ENCODE measurements around the gene SPTAN1.

SPTAN1 gene

GRCh38 chr9:128607642-128608350 is 55.4 kb downstream of the SPTAN1 start:
- peak; percentile 99 for DNase-seq

GRCh38 chr9:128610897-128611296 is 58.5 kb downstream of the SPTAN1 start:
- no peak for DNase-seq

DNA sequence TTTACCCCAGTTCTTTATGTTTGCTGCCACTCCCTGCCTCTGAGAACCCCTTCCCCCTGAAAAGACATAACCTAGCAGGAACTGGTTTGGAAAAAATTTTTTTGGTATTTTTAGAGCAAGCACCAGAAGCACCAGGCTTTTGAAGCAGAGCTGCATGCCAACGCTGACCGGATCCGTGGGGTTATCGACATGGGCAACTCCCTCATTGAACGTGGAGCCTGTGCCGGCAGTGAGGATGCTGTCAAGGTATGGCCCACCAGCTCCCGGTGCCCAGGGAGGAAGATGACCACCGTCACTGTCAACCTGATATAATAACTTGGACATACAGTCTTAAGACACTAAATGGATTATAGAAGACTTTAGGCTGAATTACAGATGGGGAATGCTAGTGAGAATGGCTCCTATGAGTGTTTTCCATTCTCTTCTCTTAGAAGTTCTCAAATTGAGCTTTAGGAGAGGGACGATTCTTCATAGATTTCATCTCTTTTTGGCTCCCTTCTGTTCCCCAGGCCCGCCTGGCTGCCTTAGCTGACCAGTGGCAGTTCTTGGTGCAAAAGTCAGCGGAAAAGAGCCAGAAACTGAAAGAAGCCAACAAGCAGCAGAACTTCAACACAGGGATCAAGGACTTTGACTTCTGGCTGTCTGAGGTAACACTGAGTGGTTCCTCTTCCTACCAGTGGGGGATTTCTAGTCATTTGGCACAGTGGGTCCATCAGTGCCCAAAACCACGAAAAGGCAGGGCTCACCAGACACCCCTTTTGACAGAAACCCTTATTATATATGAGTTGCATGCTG is 59.4 kb downstream of the SPTAN1 start:
- DNase-seq = no peak

- DNase-seq = no peak
These were observed 62.3 kb downstream of the SPTAN1 start for GRCh38 chr9:128614728-128615127.

DNA sequence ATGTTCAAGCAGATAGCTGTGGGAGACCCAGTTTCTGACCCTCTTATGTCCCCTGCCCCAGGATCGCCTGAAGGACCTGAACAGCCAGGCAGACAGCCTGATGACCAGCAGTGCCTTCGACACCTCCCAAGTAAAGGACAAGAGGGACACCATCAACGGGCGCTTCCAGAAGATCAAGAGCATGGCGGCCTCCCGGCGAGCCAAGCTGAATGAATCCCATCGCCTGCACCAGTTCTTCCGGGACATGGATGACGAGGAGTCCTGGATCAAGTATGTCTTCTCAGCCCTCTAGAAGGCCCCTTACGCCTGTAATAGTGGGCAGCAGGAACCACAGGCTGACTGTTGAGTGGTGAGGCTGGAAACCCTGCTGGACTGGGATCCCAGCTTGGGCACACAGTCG is 63.2 kb downstream of the SPTAN1 start:
- no peak for DNase-seq

DNA sequence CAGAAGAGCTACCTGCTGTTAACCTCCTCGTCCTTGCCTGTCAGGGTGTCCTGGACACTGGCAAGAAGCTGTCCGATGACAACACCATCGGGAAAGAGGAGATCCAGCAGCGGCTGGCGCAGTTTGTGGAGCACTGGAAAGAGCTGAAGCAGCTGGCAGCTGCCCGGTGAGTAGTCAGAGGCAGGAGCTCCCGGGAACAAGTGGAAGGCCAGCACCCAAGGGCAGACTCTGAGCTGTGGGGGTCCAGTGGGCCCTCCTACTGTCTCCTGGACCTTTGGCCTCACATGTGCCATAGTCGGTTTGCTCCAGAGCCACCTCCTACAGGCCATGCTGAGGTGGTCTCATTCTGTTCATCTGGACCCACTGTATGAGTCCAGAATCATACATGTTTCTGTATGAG is 65.6 kb downstream of the SPTAN1 start:
- no peak for DNase-seq

DNA sequence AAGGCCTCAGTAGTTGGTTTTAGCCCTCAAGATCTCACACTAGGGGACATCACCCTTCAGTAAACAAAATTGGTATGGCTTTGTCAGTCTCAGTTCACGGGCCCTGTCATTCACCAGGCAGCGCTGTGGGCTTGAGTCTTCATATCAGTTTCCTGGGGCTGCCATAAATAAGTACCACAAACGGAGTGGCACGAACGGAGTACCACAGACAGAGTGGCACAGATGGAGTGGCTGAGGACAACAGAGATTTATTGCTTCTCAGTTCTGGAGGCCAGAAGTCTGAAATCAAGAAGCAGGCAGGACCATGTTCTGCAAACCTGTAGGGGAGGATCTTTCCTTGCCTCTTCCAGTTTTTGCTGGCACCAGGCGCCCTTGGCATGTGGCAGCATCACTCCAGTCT is 66.7 kb downstream of the SPTAN1 start:
- DNase-seq = no peak

DNA sequence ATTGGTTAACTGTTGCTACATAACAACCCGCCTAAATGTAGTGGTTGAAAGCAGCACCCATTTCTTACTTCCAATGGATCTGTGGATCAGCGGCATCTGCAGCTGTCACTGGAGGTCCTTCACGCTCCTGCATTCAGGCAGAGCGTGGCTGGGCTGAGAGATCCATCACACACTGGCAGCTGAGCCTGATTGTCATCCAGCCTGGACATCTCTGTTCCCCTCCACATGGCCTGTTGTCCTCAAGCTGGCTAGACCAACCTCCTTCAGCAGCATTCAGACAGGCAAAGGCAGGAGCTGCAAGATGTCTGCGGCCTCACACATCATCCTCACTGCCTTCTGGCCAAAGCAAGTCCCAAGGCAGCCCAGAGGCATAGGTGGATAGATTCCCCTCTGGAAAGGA is 67.4 kb downstream of the SPTAN1 start:
- DNase-seq = no peak

DNA sequence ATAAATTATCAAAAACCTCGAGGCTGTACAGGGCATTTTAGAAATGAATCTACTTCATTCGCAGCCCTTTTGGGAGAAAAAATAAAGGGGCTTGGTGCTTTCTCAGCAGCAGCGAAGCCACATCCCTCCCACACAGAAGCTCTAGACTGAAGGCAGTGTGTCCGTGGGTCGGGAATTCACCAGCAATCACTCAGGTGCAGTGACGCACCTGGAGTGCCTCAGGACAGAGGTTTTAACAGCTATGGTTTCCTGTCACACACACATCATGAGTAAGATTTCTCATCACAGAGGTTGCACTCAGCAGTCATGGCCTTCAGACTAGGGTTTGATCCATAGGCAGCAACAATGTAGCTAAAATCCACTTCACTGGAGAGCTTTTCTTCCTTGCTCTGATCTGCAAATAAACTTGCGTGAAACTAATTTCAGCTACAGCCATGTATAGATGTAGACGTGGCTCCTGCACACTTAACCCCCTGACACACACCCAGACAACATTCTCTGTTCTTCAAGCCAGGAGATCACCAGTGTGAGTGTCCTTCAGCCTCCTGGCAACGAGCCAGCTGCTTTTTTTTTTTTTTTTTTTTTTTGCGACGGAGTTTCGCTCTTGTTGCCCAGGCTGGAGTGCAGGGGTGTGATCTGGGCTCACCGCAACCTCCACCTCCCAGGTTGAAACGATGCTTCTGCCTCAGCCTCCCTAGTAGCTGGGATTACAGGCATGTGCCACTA is 69.5 kb downstream of the SPTAN1 start:
- peak; percentile 15 for DNase-seq

DNA sequence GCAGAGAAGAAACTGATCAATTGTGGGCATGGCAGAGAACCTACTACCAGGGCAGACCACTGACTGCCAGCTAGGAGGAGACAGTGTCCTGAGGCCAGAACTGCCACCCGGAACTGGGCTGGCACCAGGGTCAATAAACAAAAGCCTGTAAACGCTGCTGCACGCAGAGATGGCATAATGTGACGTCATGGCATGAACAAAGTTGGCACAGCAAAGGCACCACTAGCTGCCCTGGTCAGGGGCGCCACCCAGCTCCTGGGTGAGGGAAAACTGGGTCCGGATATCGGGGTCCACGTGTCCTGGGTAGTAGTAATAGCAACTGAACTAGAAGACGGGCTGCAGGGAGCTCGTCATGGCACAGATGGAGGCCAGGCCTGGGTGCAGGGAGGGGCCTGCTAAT is 72.2 kb downstream of the SPTAN1 start:
- DNase-seq = no peak

DNA sequence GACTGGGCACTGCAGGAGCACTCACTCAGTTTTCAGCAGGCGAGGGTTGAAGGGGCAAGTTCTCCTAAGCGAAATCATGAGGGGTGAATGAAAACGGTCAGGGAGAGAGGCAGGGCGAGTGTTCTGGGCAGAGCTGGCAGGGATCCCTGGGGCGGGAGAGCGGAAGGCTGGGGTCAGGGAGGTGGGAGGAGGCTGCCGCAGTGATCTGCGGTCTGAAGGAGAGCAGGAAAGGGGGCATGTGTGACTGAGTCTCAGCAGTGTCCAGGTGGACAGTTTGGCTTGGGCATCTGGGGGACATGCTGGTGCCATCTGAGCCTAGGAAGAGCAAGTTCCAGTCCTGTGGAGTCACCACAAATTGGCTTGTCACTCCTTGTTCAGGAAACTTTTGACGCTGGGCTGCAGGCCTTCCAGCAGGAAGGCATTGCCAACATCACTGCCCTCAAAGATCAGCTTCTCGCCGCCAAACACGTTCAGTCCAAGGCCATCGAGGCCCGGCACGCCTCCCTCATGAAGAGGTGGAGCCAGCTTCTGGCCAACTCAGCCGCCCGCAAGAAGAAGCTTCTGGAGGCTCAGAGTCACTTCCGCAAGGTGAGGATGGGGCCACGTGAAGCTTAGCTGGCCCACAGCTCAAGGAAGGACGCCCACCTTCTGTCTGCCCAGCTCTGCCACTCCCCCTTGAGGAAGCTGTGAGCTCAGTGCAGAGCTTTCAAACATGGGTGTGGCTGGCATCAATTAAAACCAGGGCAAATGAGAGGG is 73.2 kb downstream of the SPTAN1 start:
- no peak for DNase-seq

GRCh38 chr9:128626181-128626580 is 73.8 kb downstream of the SPTAN1 start:
- no peak for DNase-seq

DNA sequence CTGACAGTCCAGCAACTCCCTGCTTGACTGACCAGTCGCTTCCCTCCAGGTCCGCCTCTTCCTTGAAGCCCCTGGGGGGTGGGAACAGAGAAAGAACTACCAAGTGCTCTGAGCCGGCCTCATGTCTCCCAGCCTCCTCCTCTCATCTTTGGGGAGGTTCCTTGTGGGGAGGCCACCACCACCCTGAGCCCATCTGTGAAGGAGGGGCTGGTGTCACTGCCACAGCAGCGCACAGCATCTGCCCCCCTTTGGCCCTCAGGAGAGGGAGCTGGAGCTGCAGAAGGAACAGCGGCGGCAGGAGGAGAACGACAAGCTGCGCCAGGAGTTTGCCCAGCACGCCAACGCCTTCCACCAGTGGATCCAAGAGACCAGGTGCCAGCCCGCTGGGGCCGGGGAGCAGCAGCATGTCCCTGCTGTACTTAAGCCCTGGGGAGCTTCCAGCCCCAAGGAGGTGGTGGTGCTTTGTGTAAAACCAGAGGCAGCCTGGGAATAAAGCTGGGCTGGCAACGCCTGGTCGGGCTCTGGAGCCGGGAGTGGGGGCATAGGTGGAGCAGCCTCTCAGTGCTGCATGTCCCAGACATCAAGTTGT is 74.8 kb downstream of the SPTAN1 start:
- no peak for DNase-seq

DNA sequence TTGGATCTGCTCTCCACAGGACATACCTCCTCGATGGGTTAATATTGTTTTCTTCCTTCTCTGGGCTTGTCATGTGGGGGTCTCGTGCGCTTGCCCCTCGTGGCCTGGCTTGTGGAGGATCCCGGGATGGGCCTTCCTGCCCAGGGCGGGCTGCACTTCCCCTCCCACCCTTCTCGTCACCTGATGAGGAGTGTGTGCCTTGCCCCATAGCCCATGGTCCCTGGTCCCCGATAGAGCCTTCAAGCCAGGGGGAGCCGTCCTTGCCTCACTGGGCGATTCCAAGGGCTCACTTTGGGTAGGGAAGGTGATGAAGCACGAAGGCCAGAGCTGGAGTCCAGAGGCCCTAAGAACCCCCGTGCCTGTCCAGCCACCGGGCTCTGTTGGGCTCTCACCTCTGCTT is 75.5 kb downstream of the SPTAN1 start:
- no peak for DNase-seq

GRCh38 chr9:128628471-128629048 is 76.2 kb downstream of the SPTAN1 start:
- no peak for DNase-seq

GRCh38 chr9:128629136-128629535 is 76.7 kb downstream of the SPTAN1 start:
- DNase-seq = no peak

DNA sequence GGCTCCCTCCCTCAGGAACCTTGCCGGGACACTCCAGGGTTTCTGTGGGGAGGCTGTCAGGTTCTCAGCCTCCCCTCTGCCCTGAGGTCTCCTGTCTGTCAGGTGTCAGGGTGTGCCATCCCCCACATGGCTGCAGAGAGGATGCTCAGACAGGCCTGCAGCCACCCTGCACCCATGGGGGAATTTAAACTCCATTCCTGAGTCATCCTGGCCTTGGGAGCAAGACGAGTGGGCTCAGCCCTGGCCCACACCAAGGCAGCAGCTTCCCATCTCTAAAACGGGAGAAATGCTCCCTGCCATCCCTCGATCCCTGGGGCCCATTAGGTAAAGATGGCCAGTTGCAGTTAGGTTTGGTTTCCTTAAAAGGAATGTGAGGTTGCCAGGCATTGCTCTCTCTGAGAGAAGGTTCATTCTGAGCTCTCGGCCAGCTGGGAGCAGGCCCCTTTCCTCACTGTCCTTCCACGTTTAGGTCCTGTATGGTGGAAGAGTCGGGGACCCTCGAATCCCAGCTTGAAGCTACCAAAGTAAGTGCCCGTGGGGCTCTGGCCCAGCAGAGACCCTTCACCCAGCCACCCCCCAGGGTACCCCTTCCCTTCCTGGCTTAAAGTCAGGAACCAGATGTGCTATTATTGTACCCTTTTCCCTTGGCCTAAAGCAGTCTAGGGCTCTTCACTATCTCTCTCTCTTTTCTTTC is 77.6 kb downstream of the SPTAN1 start:
- DNase-seq = no peak

GRCh38 chr9:128631636-128632035 is 79.2 kb downstream of the SPTAN1 start:
- no peak for DNase-seq

- DNase-seq = no peak
These were observed 79.7 kb downstream of the SPTAN1 start for GRCh38 chr9:128632066-128632465.

GRCh38 chr9:128632486-128632885 is 80.1 kb downstream of the SPTAN1 start:
- no peak for DNase-seq

GRCh38 chr9:128633057-128633456 is 80.7 kb downstream of the SPTAN1 start:
- no peak for DNase-seq

DNA sequence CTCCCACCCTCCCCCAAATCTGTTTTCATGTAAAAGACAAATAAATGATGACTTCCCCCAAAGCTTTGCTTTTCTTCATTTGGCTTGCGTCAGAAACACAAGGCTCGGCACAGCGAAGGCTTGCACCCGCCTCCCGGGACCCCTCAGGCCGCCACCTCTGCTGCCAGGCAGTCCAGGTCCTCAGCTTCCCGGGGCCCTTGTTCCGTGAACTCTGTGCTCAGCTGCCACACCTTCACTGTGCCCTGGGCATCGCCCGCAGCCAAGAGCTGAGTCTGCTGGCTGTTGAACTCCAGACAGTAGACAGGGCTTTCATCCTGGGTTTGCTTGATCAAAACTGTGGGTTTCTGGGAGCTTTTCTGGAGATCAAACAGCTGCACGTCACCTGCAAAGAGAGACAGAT is 81.2 kb downstream of the SPTAN1 start:
- no peak for DNase-seq

Data from NCI-H2029 (cell line).